ENCODE measurements around the gene C4BPB. TPM values are rescaled to one million over a fixed set of nuclear protein-coding genes. Genes with fewer than 3 reads are reported as not detected.

The C4BPB gene
- total RNA-seq, 1 experiment from 2014 or later = not detected

GRCh38 chr1:207045453-207045852 lies 43.2 kb upstream of the C4BPB start:
- TF ChIP-seq, protein P1, sequence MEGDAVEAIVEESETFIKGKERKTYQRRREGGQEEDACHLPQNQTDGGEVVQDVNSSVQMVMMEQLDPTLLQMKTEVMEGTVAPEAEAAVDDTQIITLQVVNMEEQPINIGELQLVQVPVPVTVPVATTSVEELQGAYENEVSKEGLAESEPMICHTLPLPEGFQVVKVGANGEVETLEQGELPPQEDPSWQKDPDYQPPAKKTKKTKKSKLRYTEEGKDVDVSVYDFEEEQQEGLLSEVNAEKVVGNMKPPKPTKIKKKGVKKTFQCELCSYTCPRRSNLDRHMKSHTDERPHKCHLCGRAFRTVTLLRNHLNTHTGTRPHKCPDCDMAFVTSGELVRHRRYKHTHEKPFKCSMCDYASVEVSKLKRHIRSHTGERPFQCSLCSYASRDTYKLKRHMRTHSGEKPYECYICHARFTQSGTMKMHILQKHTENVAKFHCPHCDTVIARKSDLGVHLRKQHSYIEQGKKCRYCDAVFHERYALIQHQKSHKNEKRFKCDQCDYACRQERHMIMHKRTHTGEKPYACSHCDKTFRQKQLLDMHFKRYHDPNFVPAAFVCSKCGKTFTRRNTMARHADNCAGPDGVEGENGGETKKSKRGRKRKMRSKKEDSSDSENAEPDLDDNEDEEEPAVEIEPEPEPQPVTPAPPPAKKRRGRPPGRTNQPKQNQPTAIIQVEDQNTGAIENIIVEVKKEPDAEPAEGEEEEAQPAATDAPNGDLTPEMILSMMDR (IDR thresholded peaks at IDR 0.05; ENCODE audit: unreplicated experiment) = no peak
- ChIA-PET POLR2A (interaction anchor here (0.7 to 33.4 kb wide), 9 partner anchors 8 to 615 kb away, joined by 3 to 2100 read pairs (median 6); partner anchors contain the start of genes C1orf116, CD55 and PFKFB2), CTCF (interaction anchor here (0.5 to 8.0 kb wide), 8 partner anchors 13 to 375 kb away, joined by 3 to 168 read pairs (median 6); partner anchors contain the start of gene C1orf116)
- intact Hi-C loops (cut with micrococcal nuclease) = no loop called here
- peak overlapping the region; percentile 37 for H3K4me3 Mint-ChIP-seq (ENCODE audit: unreplicated experiment)
- no TSS peak for BruUV-seq (replicated peaks)
- H3K9me3 Mint-ChIP-seq (ENCODE audit: unreplicated experiment) = no peaks in the 10 kb centered on the region
- no peaks in the 10 kb centered on the region for H3K27me3 Mint-ChIP-seq (ENCODE audit: insufficient read depth, unreplicated experiment)
- peak overlapping the region; percentile 95 for H3K27ac Mint-ChIP-seq (ENCODE audit: low read depth, unreplicated experiment)
- no peak for DNase-seq (ENCODE audit: unreplicated experiment)
- peaks cover 63% of the 10 kb centered on the region for H3K36me3 Mint-ChIP-seq (ENCODE audit: insufficient read depth, unreplicated experiment)
- peaks cover 44% of the 10 kb centered on the region for H3K4me1 Mint-ChIP-seq (ENCODE audit: insufficient read depth, unreplicated experiment)

DNA sequence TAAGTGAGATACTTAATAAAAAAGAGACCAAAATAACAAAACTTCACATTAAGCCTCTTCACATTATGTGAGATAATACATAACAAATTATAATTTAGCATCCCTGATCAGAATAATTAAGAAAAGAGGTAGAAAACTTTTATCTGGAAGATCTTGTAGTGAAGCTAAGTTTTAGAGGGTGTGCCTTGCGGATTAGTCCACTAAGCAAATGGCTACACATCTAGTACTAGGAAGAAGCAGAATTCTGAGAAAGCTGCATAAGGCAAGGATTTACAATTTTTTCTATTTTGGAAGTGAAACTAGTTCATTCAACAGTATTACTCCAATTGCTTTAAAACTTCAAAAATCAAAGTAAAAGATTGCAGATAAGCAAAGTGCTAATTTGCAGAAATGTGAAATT lies 41.2 kb upstream of the C4BPB start:
- H3K36me3 Mint-ChIP-seq (ENCODE audit: insufficient read depth, unreplicated experiment) = peaks cover 63% of the 10 kb centered on the region
- H3K27me3 Mint-ChIP-seq (ENCODE audit: insufficient read depth, unreplicated experiment) = no peaks in the 10 kb centered on the region
- DNase-seq (ENCODE audit: unreplicated experiment) = no peak
- H3K27ac Mint-ChIP-seq (ENCODE audit: low read depth, unreplicated experiment) = peak overlapping the region; percentile 95
- no peaks in the 10 kb centered on the region for H3K9me3 Mint-ChIP-seq (ENCODE audit: unreplicated experiment)
- peaks cover 60% of the 10 kb centered on the region for H3K4me1 Mint-ChIP-seq (ENCODE audit: insufficient read depth, unreplicated experiment)
- ChIA-PET POLR2A (interaction anchor here (0.7 to 33.4 kb wide), 12 partner anchors 10 to 452 kb away, joined by 3 to 2100 read pairs (median 5); partner anchors contain the start of genes C1orf116 and CD55), CTCF (interaction anchor here (0.8 to 8.0 kb wide), 9 partner anchors 15 to 452 kb away, joined by 3 to 168 read pairs (median 7); partner anchors contain the start of gene C1orf116)
- H3K4me3 Mint-ChIP-seq (ENCODE audit: unreplicated experiment) = peak overlapping the region; percentile 50
- TF ChIP-seq, protein P1 (IDR thresholded peaks at IDR 0.05; ENCODE audit: unreplicated experiment) = no peak
- no TSS peak for BruUV-seq (replicated peaks)
- intact Hi-C loops (cut with micrococcal nuclease) = no loop called here

- POLR2A ChIA-PET = interaction anchor here (0.6 to 33.4 kb wide), 13 partner anchors 10 to 451 kb away, joined by 3 to 2100 read pairs (median 4); partner anchors contain the start of genes C1orf116 and DYRK3
- TF ChIP-seq, protein P1 (IDR thresholded peaks at IDR 0.05; ENCODE audit: unreplicated experiment) = no peak
- Mint-ChIP-seq H3K27me3 (ENCODE audit: insufficient read depth, unreplicated experiment) (no peaks in the 10 kb centered on the region), H3K36me3 (ENCODE audit: insufficient read depth, unreplicated experiment) (peaks cover 63% of the 10 kb centered on the region), H3K4me3 (ENCODE audit: unreplicated experiment) (no peak overlapping the region), H3K9me3 (ENCODE audit: unreplicated experiment) (no peaks in the 10 kb centered on the region), H3K4me1 (ENCODE audit: insufficient read depth, unreplicated experiment) (peaks cover 65% of the 10 kb centered on the region), H3K27ac (ENCODE audit: low read depth, unreplicated experiment) (peak overlapping the region; percentile 95)
- no TSS peak for BruUV-seq (replicated peaks)
- no peak for DNase-seq (ENCODE audit: unreplicated experiment)
- CTCF ChIA-PET = interaction anchor here (0.6 to 8.0 kb wide), 10 partner anchors 8 to 287 kb away, joined by 3 to 168 read pairs (median 18); partner anchors contain the start of gene C1orf116
- intact Hi-C loops (cut with micrococcal nuclease) = no loop called here
Observed at GRCh38 chr1:207048041-207048440, 40.6 kb upstream of the C4BPB start.

DNA sequence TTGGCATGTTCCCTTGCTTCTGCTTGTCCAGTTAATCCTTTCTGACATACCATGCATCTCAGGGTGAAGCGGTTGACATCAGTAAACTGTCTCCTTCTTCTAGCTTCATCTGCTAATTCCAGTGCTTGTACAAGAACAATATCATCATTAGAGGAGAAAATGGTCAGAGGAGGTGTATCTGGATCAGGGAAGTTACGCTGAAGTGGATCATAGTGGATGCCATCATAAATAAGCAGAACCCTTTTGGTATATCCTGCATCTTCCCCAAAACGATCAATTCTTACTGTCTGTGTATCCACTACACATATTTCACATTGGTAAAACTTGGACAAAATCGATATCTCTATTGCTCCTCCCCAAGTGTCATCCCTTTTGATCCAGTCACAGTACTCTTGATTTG lies 39.6 kb upstream of the C4BPB start:
- ChIA-PET CTCF (interaction anchor here (0.6 to 8.0 kb wide), 21 partner anchors 9 to 450 kb away, joined by 3 to 168 read pairs (median 8); partner anchors contain the start of genes C1orf116 and CR1), POLR2A (interaction anchor here (0.6 to 33.4 kb wide), 12 partner anchors 8 to 819 kb away, joined by 3 to 2100 read pairs (median 6); partner anchors contain the start of genes C1orf116, DYRK3 and MAPKAPK2)
- Mint-ChIP-seq H3K4me1 (ENCODE audit: insufficient read depth, unreplicated experiment) (peaks cover 70% of the 10 kb centered on the region), H3K4me3 (ENCODE audit: unreplicated experiment) (peak overlapping the region; percentile 89), H3K9me3 (ENCODE audit: unreplicated experiment) (no peaks in the 10 kb centered on the region), H3K27ac (ENCODE audit: low read depth, unreplicated experiment) (peak overlapping the region; percentile 95), H3K27me3 (ENCODE audit: insufficient read depth, unreplicated experiment) (no peaks in the 10 kb centered on the region), H3K36me3 (ENCODE audit: insufficient read depth, unreplicated experiment) (peaks cover 59% of the 10 kb centered on the region)
- intact Hi-C loops (cut with micrococcal nuclease) = no loop called here
- DNase-seq (ENCODE audit: unreplicated experiment) = no peak
- TSS peak; percentile 18 for BruUV-seq (replicated peaks)
- TF ChIP-seq, protein P1 (IDR thresholded peaks at IDR 0.05; ENCODE audit: unreplicated experiment) = no peak
